Medulla oblongata (tissue), 1 donor: ENCODE data around the gene NUP210.
"Not testable (repeated sequence)": the region's sequence is repeated elsewhere in the genome, so short reads cannot be mapped to it uniquely, and the experiment has no call there.

Experiments used
- DNase-seq: peaks from one replicate; pipeline ENCODE4 v3.0.0-alpha.2; 2015; ENCODE audit errors: extremely low spot score

NUP210 gene

DNA sequence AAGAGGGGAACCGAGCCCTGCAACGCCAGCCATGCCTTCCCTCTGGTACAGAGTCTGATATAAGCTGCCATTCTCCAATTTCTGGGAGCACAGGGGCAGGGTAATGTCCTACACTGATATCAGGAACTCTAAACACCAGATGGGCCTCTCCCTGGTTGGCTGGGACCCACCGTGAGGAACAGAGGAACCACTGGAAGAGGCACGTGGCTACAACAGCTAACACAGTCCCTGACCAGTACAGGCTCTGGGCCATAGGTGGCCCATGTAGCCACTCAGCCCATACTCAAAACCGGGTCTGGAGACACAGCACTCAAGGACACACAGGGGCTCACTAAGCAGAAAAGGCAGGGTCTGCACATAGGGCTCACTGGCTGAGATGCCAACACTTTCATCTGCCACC lies 13.9 kb downstream of the NUP210 start:
- DNase-seq = no peak

DNA sequence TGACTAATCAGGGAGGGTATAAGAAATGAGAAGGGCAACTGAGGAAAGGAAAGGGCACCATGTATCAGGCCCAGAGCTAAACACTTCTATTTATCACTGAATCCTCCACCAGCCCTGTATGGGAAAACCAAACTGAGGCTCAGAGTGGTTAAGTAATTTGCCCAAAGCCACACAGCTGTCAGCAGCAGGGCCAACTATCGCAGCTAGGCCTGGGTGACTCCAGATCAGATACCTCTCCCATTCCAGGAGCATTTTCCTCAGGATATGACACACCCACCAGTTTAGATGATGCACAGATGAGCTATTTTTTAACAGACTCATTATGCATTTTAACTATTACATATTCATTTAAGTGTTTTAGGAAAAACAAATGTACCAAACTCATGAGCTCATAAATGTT lies 14.5 kb downstream of the NUP210 start:
- no peak for DNase-seq

DNA sequence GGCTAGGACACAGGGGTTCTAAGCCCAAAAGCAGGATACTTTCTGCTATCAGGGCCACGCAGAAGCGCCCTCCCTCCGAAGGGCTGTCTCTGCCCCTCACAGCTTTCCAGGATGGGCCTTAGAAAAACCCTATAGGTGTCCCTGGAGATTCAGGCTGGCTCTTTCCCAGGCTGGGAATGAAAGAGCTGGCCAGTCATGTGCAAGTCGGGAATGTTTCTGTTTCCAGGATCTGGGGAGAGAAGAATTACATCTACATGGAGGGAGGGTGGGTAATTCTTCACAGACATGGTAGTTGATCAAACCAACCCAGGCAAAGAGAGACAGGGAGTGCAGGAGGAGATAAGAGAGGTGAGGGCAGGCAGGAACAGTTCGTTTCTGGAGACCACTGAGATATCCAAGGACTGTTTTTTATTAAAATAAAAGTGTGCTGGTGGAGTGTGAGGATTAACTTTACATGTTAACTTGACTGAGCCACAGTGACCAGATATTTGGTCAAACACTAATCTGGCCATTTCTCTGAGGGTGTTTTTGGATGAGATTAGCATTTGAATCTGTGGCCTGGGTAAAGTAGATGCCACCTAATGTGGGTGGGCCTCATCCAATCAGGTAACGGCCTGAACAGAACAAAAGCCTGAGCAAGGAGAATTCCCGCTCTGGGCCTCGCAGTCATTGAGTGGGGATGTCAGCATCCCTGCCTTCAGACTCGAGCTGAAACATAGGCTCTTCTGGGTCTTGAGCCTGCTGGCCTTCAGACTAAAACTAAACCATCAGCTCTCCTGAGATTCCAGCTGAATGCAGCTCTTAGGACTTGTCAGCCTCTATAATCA lies 15.3 kb downstream of the NUP210 start:
- no peak for DNase-seq

DNA sequence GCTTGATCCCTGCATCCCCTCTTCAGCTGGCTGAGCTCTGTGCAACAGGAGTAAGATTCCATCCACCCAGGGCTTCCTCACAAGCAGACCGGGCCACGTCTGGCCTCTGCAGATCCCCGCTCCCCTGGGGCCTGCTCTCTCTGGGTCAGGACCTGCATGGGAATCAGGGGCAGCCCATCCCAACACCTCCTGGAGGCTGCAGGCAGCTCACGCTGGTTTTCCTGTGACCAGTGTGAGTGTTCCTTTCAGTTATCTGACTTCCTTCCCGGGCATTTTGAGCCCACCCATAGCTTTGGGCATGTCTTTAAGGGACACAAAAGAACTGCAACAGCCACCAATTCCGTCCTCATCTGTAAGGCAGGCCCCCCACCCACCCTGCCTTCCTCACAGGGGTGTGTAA lies 16.3 kb downstream of the NUP210 start:
- DNase-seq = no peak

DNA sequence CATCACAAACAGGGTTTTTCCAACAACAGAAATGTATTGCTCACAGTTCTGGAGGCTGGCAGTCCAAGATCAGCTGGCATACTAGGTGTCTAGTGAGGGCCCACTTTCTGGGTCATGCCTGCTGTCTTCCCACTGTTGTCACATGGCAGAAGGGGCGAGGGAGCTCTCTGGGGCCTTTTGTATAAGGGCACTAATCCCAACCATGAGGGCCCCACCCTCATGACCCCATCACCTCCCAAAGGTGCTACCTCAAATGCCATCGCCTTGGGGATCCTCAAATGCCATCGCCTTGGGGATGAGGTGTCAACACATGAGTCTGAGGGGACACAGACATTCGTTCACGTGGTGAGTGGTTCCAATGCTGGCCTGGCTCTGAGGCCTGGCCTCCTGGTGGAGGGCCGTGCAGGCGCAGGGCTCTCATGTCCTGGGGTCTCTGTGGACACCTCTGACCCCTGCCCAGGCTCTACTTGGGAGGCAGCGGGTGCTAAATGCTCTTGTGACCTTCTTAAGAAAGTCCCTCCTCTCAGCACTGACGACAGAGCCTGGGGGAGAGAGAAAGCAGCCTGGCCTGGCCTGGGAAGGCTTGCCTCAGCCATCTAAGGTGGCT lies 16.8 kb downstream of the NUP210 start:
- DNase-seq = no peak

DNA sequence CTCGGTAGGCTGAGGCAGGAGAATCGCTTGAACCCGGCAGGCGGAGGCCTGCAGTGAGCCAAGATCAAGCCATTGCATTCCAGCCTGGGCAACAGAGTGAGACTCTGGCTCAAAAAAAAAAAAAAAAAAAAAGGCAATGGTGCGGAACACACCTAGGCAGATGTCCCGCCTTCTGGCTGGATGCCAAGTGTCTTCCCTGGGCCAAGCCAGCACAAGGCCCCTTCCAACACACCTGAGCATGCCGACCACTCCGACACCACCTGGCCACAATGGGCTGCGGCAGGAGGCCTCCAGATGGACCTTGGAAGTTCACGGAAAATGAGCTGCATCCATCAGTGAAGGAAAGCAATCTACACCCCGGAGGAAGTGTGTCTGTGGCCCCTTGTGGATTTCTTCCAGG lies 19.0 kb downstream of the NUP210 start:
- no peak for DNase-seq

DNA sequence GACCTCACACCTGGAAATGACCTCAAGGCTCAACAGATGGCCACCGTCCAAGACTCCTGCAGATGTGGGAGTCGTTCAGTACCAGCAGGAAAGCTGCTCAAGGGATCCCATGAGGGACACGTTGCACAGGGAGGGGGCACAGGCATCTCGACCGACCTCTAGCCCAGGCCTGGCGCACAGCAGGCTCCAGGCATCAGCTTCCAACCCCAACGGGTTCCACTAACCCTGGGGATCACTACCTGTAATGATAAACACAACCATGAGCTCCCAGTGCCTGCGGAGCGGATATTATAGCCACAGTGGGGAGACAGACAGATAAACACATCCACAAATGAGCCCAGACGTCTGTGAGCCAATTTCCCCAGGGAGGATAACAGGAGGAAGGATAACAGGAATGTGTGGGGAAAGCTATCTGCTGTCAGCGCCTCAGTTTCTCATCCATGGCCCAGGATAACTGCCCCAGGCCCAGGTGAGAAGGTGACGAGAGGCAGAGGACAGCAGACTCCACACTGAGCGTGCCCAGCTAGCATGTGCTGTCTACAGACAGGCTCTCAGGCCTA lies 19.9 kb downstream of the NUP210 start:
- DNase-seq = no peak

DNA sequence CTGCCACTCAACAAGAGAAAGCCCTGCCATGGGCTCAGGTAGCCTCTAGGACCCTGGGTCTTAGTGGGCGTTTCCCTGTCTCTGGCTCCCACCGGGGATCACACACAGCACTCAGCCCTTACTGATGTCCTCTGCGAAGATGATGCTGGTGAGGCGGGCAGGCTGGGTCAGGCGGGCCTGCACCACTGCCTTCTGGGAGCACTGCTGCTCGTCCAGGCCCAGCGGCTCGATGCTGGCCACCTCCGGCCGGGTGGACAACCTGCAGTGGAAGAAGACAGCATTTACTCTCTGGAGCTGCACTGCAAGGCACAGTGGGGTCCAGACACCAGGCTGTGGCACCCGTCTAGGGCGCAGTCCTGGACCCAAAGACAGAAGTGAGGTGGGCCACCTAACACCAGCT lies 20.5 kb downstream of the NUP210 start:
- no peak for DNase-seq

DNA sequence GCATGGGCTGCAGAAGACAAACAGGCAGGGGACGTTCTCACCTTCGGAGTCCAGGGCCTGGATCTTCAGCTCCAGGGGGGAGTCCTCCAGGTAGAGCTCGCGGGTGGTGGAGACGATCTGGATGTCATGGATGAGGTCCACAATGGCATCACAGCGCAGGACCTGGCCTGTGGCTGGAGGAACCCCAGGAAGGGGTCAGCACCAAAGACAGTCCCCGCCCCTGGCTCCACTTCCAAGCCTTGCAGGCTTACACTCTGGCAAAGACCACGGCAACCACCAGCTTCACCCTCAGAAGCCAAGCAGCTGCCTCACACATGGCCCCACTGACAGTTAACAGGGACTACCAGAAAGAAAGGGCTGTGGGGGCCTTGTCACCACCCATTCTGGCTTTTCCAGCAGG lies 22.8 kb downstream of the NUP210 start:
- DNase-seq = no peak

DNA sequence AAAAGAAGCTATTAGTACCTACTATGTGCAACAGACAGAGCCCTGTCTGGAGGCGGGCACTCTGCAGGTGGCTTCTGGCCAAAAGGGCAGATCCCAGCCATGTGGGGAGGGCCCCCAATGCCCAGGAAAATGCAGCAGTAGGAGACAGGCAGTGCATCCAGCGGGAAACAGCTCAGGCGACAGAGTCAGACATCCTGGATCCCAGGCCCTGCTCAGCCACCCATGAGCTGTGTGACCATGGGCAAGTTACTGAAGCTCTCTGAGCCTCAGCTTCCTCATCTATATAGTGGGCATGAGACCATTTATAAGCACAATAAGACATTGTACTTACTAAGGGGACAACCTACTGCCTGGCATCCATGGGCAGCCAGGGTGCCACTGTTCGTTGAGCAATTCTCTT lies 25.8 kb downstream of the NUP210 start:
- DNase-seq = no peak

DNA sequence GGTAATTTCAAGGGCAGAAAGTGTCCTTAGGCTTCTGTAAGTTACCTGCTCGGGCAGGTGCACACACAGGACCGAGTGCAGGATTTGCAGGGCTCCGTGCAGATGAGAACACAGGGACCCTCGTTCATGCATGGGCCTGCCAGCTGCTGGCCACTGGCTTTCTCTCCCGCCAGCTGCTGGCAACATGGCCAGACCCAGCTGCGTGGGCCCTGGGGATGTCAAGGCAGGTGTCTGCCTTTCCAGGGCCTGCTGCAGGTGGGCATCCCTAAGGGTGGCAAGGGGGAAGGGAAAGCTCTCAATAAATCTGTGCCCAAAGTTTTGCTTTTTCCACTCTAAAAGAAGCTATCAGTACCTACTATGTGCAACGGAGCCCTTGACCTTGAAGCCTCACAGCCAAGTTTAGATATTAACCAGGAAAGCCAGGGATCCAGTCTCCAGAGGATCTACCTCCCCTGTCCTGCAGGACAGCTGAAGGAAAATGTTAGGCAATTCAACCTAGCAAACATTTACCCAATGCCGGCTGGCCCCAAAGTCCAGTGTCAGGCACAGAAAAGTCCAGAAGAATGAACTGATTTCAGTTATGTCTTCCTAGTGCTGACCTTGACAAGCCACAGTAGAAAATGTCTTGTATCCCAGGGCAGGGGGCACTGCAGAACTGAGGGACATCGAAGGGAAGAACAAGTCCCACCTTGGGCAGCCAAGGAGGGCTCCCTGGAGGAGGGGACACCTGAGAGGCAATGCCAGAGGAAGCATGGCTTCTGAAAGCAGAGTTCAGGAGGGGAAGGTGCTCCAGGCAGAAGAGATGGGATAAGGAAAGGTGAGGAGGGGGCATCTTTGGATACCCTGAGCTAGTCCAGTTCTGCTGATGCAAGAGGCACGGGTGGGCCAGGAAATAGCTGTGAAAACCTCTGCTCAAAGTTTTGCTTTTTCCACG lies 26.4 kb downstream of the NUP210 start:
- no peak for DNase-seq

DNA sequence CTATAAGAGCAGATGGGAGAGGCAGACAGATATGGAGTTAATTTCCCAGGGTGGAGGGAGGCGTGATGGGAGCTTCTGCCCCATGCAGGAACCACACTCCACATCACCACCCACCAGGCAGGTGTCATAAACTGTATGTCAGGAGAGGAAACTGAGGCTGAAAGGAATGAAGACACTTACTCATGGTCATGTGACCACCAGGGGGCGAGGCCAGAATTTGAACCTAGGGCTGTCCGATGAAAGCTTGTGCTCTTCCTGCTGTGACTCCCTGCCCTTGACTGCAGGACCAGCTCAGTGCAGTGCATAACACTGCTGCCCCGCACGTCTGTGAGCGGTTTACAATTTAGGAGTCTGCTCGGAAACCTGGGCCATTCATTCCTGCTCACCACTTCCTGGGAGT lies 28.8 kb downstream of the NUP210 start:
- no peak for DNase-seq

DNA sequence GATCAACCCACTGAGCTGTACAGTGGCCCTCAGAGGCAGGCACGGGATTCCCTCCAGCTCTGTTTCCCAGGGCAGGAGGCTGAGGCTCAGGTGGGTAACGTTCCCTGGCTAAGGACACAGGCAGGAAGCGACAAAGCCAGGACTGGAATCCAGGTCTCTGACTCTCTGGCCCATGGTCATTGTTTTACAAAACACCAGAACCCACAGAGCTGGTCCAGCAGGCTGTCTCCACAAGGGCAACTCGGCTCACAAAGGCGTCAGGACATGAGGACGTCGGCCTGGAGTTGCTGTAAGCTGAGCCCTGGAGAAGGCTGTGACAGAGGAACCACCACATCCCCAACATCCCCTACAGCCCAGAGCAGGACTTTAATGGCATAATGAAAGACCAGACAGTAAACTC lies 30.7 kb downstream of the NUP210 start:
- DNase-seq = no peak

DNA sequence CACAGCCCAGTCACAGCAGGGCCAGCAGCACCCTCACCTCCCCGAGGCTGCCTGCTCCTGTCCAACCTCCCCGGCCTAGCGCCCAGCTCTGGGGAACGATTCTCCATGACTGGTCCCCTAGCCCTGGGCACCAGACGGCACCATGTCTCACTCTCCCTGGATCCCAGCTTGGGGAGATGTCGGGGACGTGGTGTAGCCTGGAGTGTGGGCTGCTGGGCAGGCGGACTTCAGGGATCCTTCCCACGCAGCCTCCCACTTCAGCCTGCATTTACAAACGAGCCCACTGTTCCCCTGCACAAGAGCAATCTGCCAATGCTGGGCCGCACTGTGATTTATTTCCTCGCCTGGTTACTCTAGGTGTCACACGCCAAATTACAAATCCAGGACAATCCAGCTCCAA lies 31.3 kb downstream of the NUP210 start:
- no peak for DNase-seq

DNA sequence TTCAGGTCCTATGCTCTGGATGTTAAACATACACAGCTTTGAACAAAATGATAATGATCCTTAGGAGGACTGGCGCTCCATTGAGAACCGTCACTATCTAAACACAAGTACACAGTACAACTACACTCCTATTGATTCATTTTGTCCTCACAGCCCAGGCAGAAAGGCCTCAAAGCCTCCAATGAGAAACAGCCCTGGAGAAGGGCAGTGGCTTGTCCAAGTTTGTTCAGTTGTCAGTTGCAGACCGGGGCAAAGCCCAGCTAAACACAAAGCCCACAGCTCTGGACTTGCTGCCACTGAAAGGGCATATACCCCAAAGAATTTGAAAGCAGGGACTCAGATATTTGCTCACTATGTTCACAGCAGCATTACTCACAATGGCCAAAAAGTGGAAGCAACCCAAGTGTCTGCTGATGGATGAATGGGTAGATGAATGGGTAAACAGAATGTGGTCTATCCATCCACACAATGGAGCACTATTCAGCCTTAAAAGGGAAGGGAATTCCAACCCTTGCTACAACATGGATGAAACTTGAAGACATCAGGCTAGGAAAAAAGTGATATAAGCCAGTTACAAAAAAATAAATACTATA lies 34.7 kb downstream of the NUP210 start:
- DNase-seq = peak; percentile 83

DNA sequence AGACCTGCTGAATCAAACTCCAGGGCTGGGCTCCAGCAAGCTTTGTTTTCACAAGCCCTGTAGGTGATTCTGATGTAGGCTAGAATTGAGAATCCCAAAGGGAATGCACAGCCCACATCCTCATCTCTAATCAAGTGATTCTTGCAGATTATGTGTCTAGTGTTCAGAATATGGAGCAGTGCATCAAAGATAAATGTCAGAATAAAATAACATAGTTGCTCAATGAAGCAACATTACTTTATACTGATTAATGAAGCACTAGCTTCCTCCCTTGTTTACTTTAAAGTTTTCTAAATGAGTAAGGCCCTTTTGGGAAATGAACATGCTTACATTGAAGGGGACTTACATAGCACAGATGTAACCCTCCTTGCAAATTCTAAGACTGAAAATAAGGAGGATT lies 39.2 kb downstream of the NUP210 start:
- DNase-seq = no peak

DNA sequence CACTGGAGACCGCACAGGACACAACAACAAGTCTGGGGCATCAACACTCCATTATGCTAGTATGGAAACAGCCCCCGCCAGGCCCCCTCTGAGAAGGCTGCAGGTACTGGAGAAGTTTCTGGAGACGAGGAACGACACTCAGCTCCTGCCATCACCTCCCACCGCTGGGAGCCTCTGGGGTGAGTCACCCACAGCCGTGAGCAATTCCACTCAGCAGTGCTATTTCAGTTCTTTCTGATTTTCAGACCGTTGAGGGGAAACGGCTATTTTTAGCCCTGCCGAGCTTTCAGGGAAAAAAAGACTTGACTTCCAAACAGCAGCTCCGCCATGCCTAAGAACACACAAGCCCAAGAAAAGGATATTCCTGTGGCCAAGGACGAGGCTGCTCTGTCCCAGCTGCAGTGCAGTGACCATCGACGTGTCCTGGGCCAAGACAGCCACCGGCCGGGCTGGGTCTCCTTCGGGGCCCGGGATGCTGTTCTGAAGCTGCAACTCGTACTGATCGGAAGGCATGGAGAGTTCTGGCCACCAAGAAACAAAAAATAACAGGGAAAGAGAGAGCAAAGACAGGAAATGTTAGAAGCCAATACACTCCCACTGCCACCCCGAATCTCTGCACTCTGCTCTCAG lies 40.8 kb downstream of the NUP210 start:
- no peak for DNase-seq

DNA sequence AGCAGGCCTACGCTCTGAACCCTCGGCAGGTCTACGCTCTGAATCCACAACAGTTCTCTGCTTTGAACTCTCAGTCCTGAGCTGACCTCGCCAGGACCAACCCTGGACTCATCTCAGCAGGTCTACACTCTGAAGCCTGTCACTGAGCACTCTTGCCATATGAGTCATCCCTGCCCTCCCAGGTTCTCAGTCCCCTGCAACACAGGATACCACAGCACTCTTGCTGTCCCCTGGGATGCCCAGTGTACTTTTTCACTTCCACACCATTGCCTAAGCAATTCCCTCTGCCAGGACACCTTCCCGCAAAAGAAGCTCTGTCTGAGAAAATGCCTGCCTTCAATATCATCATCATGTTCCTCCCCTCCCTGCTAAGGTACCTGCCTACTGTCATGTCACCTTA lies 42.0 kb downstream of the NUP210 start:
- no peak for DNase-seq

DNA sequence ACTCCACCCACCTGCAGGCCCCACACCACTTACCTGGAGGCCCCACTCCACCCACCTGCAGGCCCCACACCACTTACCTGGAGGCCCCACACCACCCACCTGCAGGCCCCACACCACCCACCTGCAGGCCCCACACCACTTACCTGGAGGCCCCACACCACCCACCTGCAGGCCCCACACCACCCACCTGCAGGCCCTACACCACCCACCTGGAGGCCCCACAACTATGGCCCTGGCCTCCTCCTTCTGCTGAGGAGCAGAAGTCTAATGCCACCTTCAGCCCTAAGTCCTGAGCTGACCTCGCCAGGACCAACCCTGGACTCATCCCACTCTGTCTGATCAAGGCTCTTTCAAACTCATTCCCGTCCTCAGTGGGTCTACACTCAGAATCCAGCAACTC lies 42.4 kb downstream of the NUP210 start:
- not testable (repeated sequence) for DNase-seq

DNA sequence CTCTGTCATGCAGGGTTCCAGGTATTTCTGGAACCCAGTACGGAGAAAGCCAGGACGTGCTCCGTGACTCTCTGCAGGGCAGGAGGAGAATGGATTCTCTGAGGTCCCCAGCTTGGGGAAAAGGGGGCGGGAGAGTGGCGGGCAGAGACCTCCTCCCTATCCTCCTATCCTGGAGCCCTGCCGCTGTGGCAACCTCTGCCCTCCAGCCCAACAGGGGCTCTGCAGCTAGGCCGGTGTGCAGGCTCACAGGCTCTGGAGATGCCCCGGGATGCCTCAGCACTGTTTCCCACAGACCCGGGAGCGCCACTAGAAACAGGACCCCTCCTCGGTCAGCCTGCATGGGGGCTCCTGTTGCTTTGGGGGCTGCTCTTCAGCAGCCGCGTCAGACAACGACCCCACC lies 43.1 kb downstream of the NUP210 start:
- DNase-seq = no peak

DNA sequence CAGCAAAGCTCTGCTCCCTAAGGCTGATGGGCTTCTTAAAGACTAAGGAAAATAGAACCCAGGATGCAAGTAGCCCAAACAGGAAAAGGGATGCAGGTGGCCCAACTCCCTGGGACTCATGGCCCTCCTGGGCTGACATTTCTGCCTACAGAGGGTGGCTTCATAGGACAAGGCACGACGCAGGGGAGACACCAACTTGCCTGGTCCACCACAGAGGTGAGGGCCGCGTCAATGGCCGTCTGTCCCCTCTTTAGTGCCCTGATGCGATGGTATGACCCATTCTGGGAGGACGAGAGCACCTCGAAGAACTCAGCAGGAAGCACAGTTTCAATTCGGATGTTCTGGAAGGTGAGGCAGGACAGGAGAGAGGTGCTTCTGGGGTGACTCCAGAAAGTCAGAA lies 44.0 kb downstream of the NUP210 start:
- no peak for DNase-seq
